Liver (tissue), 3 donors: ENCODE data around the gene SLC4A11.

Experiments
- FOXA1 ChIP-seq: IDR thresholded peaks from 2 replicates; pipeline ENCODE4 v1.6.1; 2016; ENCODE audit warnings: antibody characterized with exemption
- GABPA ChIP-seq, 2 donors: IDR thresholded peaks in 1 of 2; conservative IDR thresholded peaks in 1 of 2; 2 replicates each; pipeline ENCODE4 v1.6.1; 2016; ENCODE audit warnings: antibody characterized with exemption in 2 of 2, mild to moderate bottlenecking in 1 of 2, moderate library complexity in 1 of 2
- RAD21 ChIP-seq, 2 donors: IDR thresholded peaks; 2 replicates each; pipeline ENCODE4 v1.6.1; 2016; ENCODE audit warnings: antibody characterized with exemption in 2 of 2, mild to moderate bottlenecking in 2 of 2
- SP1 ChIP-seq: IDR thresholded peaks from 2 replicates; pipeline ENCODE4 v1.6.1; 2018; ENCODE audit warnings: antibody characterized with exemption, mild to moderate bottlenecking
- YY1 ChIP-seq: IDR thresholded peaks from 2 replicates; pipeline ENCODE4 v1.6.1; 2016; ENCODE audit warnings: antibody characterized with exemption, mild to moderate bottlenecking
- TF ChIP-seq, protein P1 (sequence below): fragments of 150-350 bp; IDR thresholded peaks from 2 replicates; pipeline ENCODE4 v1.5.1; 2017; ENCODE audit warnings: improper control_type of control experiment, low read depth, low read length; ENCODE audit not compliant: missing input control
- TF ChIP-seq, protein P2 (sequence below): IDR thresholded peaks from 2 replicates; pipeline ENCODE4 v1.6.1; 2016; ENCODE audit warnings: antibody characterized with exemption
- donor health status: healthy.
- donor health status: healthy.

DNA sequence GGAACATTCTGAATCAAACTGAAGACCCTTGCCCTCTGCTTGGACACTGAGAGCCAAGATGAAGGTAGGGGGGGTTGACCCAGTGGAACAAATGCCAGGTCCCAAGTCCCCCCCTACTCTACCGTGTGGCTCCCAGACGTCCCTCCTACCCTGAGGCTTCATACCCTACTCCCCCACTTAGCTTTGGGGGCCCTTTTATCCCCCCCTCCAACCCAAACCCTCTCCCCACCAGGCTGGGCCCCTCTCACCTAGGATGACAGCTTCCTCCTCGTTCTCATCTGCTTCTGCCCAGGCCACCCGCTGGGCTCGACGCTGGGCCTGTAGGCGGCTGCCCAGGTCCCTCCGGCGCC lies 36.0 kb downstream of the SLC4A11 start:
- TF ChIP-seq, protein P1, sequence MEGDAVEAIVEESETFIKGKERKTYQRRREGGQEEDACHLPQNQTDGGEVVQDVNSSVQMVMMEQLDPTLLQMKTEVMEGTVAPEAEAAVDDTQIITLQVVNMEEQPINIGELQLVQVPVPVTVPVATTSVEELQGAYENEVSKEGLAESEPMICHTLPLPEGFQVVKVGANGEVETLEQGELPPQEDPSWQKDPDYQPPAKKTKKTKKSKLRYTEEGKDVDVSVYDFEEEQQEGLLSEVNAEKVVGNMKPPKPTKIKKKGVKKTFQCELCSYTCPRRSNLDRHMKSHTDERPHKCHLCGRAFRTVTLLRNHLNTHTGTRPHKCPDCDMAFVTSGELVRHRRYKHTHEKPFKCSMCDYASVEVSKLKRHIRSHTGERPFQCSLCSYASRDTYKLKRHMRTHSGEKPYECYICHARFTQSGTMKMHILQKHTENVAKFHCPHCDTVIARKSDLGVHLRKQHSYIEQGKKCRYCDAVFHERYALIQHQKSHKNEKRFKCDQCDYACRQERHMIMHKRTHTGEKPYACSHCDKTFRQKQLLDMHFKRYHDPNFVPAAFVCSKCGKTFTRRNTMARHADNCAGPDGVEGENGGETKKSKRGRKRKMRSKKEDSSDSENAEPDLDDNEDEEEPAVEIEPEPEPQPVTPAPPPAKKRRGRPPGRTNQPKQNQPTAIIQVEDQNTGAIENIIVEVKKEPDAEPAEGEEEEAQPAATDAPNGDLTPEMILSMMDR = no peak
- no peak for TF ChIP-seq SP1
- TF ChIP-seq GABPA (IDR thresholded peaks at IDR 0.05 in 1 of 2, conservative IDR thresholded peaks at IDR 0.05 in 1 of 2) = no peak
- no peak for TF ChIP-seq FOXA1
- TF ChIP-seq RAD21 (IDR thresholded peaks at IDR 0.05) = no peak
- TF ChIP-seq YY1 = no peak
- TF ChIP-seq, protein P2, sequence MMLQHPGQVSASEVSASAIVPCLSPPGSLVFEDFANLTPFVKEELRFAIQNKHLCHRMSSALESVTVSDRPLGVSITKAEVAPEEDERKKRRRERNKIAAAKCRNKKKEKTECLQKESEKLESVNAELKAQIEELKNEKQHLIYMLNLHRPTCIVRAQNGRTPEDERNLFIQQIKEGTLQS = no peak
